ENCODE measurements around the gene LCOR.

DNA sequence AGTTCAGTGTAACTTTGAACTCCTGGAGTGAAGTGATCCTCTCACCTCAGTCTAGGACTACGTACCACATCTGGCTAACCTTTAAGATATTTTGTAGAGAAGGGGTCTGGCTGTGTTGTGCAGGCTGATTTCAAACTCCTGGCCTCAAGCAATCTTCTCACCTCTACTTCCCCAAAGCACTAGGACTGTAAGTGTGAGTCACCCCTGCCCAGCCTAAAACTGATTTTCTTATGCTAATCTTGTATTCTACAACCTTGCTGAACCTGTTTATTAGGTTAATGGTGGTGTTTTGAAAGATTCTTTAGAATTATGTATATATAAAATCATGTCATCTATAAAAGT is 58.0 kb downstream of the LCOR start:
- TF ChIP-seq, protein P1, sequence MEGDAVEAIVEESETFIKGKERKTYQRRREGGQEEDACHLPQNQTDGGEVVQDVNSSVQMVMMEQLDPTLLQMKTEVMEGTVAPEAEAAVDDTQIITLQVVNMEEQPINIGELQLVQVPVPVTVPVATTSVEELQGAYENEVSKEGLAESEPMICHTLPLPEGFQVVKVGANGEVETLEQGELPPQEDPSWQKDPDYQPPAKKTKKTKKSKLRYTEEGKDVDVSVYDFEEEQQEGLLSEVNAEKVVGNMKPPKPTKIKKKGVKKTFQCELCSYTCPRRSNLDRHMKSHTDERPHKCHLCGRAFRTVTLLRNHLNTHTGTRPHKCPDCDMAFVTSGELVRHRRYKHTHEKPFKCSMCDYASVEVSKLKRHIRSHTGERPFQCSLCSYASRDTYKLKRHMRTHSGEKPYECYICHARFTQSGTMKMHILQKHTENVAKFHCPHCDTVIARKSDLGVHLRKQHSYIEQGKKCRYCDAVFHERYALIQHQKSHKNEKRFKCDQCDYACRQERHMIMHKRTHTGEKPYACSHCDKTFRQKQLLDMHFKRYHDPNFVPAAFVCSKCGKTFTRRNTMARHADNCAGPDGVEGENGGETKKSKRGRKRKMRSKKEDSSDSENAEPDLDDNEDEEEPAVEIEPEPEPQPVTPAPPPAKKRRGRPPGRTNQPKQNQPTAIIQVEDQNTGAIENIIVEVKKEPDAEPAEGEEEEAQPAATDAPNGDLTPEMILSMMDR (IDR thresholded peaks at IDR 0.05), result no peak
- TF ChIP-seq POLR2A (IDR thresholded peaks at IDR 0.05), result no peak
